Epithelial cell of prostate (primary cell): ENCODE measurements around the gene PTS.

Experiments
- DNase-seq: peaks from one replicate; pipeline ENCODE4 v3.0.0-alpha.2; 2011; ENCODE audit warnings: low read depth, low spot score
- H3K27ac ChIP-seq: fragments of 450-650 bp; 2 replicates; pipeline ENCODE4 v1.5.1; 2017; ENCODE audit warnings: mild to moderate bottlenecking

The PTS gene

GRCh38 chr11:112219476-112220232 lies 6.6 kb upstream of the PTS start:
- DNase-seq = no peak
- H3K27ac ChIP-seq = no peak overlapping the region

GRCh38 chr11:112221274-112221835 lies 4.9 kb upstream of the PTS start:
- no peak for DNase-seq
- H3K27ac ChIP-seq = peak overlapping the region; percentile 49

- DNase-seq = no peak
- no peak overlapping the region for H3K27ac ChIP-seq
Observed at GRCh38 chr11:112222303-112222702, 3.9 kb upstream of the PTS start.

- DNase-seq = peak; percentile 51
- H3K27ac ChIP-seq = peak overlapping the region; percentile 24
Observed at GRCh38 chr11:112223121-112223520, 3.1 kb upstream of the PTS start.

GRCh38 chr11:112223754-112224532 lies 2.3 kb upstream of the PTS start:
- no peak for DNase-seq
- no peak overlapping the region for H3K27ac ChIP-seq

- no peak for DNase-seq
Observed at GRCh38 chr11:112225753-112226061, 521 bp upstream of the PTS start.

GRCh38 chr11:112226831-112227401 lies 688 bp downstream of the PTS start:
- DNase-seq = no peak
- peak overlapping the region; percentile 86 for H3K27ac ChIP-seq

More at GRCh38 chr11:112225753-112226061, 521 bp upstream of the PTS start:
- H3K27ac ChIP-seq = peak overlapping the region; percentile 86

- peak overlapping the region; percentile 86 for H3K27ac ChIP-seq
- no peak for DNase-seq
Observed at GRCh38 chr11:112227471-112227870, 1.2 kb downstream of the PTS start.

- no peak overlapping the region for H3K27ac ChIP-seq
- DNase-seq = no peak
Observed at GRCh38 chr11:112228706-112229105, 2.5 kb downstream of the PTS start.

- no peak overlapping the region for H3K27ac ChIP-seq
- no peak for DNase-seq
Observed at GRCh38 chr11:112229159-112229558, 2.9 kb downstream of the PTS start.

- no peak overlapping the region for H3K27ac ChIP-seq
- no peak for DNase-seq
Observed at GRCh38 chr11:112229746-112230433, 3.7 kb downstream of the PTS start.

GRCh38 chr11:112231952-112232351 lies 5.7 kb downstream of the PTS start:
- H3K27ac ChIP-seq = no peak overlapping the region
- no peak for DNase-seq

- H3K27ac ChIP-seq = no peak overlapping the region
- no peak for DNase-seq
Observed at GRCh38 chr11:112235750-112236390, 9.6 kb downstream of the PTS start.

- H3K27ac ChIP-seq = no peak overlapping the region
- DNase-seq = no peak
Observed at GRCh38 chr11:112237451-112237850, 11.2 kb downstream of the PTS start.

GRCh38 chr11:112238041-112238440 lies 11.8 kb downstream of the PTS start:
- DNase-seq = no peak
- H3K27ac ChIP-seq = no peak overlapping the region

GRCh38 chr11:112241486-112241885 lies 15.3 kb downstream of the PTS start:
- DNase-seq = no peak
- H3K27ac ChIP-seq = no peak overlapping the region

- H3K27ac ChIP-seq = no peak overlapping the region
- DNase-seq = no peak
Observed at GRCh38 chr11:112247201-112247600, 21.0 kb downstream of the PTS start.

- no peak for DNase-seq
- H3K27ac ChIP-seq = no peak overlapping the region
Observed at GRCh38 chr11:112248201-112248600, 22.0 kb downstream of the PTS start.

GRCh38 chr11:112249871-112250610 lies 23.8 kb downstream of the PTS start:
- no peak for DNase-seq
- H3K27ac ChIP-seq = no peak overlapping the region
